Measurements from ENCODE around the gene CMTM7. TPM values are rescaled to one million over a fixed set of nuclear protein-coding genes. Genes with fewer than 3 reads are reported as not detected.

The CMTM7 gene
- total and polyA plus RNA-seq, 7 experiments from 2014 or later: 38.6 to 157 (median 53.0) TPM

DNA sequence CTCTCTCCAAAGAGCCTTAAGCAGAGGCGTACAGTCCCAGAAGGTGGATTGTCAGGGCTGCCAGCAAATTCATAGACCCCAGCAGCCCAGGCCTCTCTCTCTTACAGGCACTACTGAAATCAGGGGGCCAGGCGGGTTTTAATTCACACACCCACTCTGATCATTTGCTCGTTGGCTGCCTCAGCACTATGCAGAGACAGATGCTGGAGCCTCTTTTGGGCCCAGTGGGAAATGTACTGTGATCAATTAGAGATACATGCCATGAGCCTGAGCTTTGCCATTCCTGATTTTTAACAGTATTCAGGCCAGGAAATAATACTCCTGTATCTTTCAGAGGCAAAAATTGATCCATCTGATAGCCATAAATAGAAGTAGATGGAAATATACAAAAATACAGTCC, 58.0 kb downstream of the CMTM7 start:
- Mint-ChIP-seq H3K4me1 (peaks cover 27 to 74% (median 59%) of the 10 kb centered on the region in 7 donors), H3K36me3 (peaks cover 26 to 81% (median 59%) of the 10 kb centered on the region in 5 donors), H3K27me3 (no peaks in the 10 kb centered on the region), H3K27ac (peak overlapping the region in 1 of 9 donors; percentile 62), H3K9me3 (peaks cover 0 to 5% (median 0%) of the 10 kb centered on the region in 11 donors), H3K4me3 (no peak overlapping the region)
- H3K27ac ChIP-seq (ENCODE audit: low read depth, low read length): no peak overlapping the region
- no peaks in the 10 kb centered on the region for H3K27me3 ChIP-seq (ENCODE audit: control insufficient read depth in 2 of 2, insufficient read depth in 2 of 2, low read length in 2 of 2)
- peaks cover 0 to 27% of the 10 kb centered on the region in 2 donors for H3K4me1 ChIP-seq (ENCODE audit: control insufficient read depth in 2 of 2, insufficient read depth in 2 of 2, low read length in 2 of 2)
- no peak overlapping the region for H3K4me3 ChIP-seq (ENCODE audit: low read length)
- CTCF ChIA-PET: interaction anchor here (1.3 kb wide), 1 partner anchor 17 kb away, joined by 3 read pairs; no protein-coding TSS in a partner anchor
- H3K9me3 ChIP-seq (ENCODE audit: control insufficient read depth in 2 of 3, low read length in 3 of 3): no peaks in the 10 kb centered on the region
- DNase-seq (peak in 1 of 9 donors; percentile 7), ATAC-seq (no peak)
- H3K36me3 ChIP-seq (ENCODE audit: control insufficient read depth in 2 of 3, insufficient read depth in 3 of 3, low read length in 3 of 3): peaks cover 0 to 45% (median 10%) of the 10 kb centered on the region in 3 experiments
- intact Hi-C loops (cut with micrococcal nuclease): no loop called here
- POLR2A ChIA-PET: interaction anchor here (1.7 to 11.9 kb wide), 2 partner anchors 12 to 22 kb away, joined by 5 to 145 read pairs; no protein-coding TSS in a partner anchor

DNA sequence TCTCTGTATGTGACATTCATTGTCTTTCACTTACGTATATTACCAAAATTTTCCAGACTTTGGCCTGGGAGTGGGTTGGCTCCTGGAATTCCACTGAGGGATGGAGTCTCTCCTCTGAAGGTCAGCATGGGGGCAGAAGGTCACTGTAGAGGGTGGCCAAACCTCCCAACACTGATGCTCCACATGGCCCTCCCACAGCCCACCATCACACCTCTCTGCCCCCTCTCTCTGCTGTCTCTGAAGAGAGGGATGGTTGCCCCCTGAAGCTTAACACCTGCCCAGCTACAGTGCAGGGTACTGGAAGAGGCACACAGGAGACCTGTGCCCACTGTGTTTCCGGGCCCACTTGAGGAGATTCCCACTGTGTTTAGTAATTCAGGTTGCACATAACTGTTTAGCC, 58.8 kb downstream of the CMTM7 start:
- peaks cover 31 to 76% (median 62%) of the 10 kb centered on the region in 7 donors for H3K4me1 Mint-ChIP-seq
- DNase-seq (peak in 1 of 9 donors; percentile 8), ATAC-seq (no peak)
- Histone ChIP-seq H3K4me1 (ENCODE audit: control insufficient read depth in 2 of 2, insufficient read depth in 2 of 2, low read length in 2 of 2) (peaks cover 3 to 34% of the 10 kb centered on the region in 2 donors), H3K9me3 (ENCODE audit: control insufficient read depth in 2 of 3, low read length in 3 of 3) (no peaks in the 10 kb centered on the region), H3K27me3 (ENCODE audit: control insufficient read depth in 2 of 2, insufficient read depth in 2 of 2, low read length in 2 of 2) (no peaks in the 10 kb centered on the region), H3K4me3 (ENCODE audit: low read length) (no peak overlapping the region), H3K36me3 (ENCODE audit: control insufficient read depth in 2 of 3, insufficient read depth in 3 of 3, low read length in 3 of 3) (peaks cover 0 to 41% (median 10%) of the 10 kb centered on the region in 3 experiments), H3K27ac (ENCODE audit: low read depth, low read length) (no peak overlapping the region)
- H3K4me3 Mint-ChIP-seq: no peak overlapping the region
- no peaks in the 10 kb centered on the region for H3K27me3 Mint-ChIP-seq
- intact Hi-C loops (cut with micrococcal nuclease): no loop called here
- POLR2A ChIA-PET: interaction anchor here (0.6 to 11.9 kb wide), 3 partner anchors 13 to 23 kb away, joined by 4 to 145 read pairs (median 5); no protein-coding TSS in a partner anchor
- CTCF ChIA-PET: interaction anchor here (1.3 to 1.6 kb wide), 3 partner anchors 10 to 36 kb away, joined by 3 to 5 read pairs (median 3); no protein-coding TSS in a partner anchor
- H3K36me3 Mint-ChIP-seq: peaks cover 31 to 84% (median 57%) of the 10 kb centered on the region in 5 donors
- peak overlapping the region in 8 of 9 donors; percentile 20 to 84 (median 76) for H3K27ac Mint-ChIP-seq
- peaks cover 0 to 5% (median 0%) of the 10 kb centered on the region in 11 donors for H3K9me3 Mint-ChIP-seq

DNA sequence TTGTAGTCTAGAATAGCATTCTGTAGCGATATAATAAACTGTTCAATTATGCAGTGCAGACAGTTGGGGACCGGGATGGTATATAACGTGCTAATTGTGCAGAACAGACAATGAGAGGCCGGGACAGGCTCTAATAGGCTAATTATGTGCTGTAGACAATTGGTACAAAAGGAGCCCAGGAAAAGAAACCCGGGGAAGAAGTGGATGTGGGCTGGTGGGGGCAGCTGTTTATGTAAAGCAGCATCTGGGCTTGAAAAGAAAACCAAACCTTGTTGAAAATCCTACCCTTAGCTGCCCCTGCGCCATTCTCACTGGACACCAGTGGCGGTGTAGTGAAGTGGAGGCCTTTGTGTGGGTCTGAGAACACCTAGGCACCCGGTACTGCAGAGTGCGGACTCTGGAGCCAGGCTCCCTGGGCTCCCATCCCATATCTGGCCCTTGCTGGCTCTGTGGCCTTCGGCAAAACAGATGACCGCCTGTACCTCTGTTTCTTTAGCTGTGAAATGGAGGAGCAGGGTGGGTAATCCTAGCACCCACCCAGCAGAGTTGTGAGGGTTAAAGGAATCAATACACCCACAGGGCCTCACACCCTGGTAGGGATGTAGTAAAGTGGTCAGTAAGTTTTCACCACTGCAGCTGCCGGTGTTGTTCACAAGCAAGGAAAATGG, 59.5 kb downstream of the CMTM7 start:
- Mint-ChIP-seq H3K4me1 (peaks cover 32 to 76% (median 62%) of the 10 kb centered on the region in 7 donors), H3K4me3 (no peak overlapping the region), H3K9me3 (peaks cover 0 to 5% (median 0%) of the 10 kb centered on the region in 11 donors), H3K27ac (peak overlapping the region in 7 of 9 donors; percentile 41 to 84 (median 62)), H3K36me3 (peaks cover 31 to 80% (median 55%) of the 10 kb centered on the region in 5 donors), H3K27me3 (no peaks in the 10 kb centered on the region)
- peaks cover 0 to 41% (median 10%) of the 10 kb centered on the region in 3 experiments for H3K36me3 ChIP-seq (ENCODE audit: control insufficient read depth in 2 of 3, insufficient read depth in 3 of 3, low read length in 3 of 3)
- no peak overlapping the region for H3K27ac ChIP-seq (ENCODE audit: low read depth, low read length)
- peaks cover 10 to 39% of the 10 kb centered on the region in 2 donors for H3K4me1 ChIP-seq (ENCODE audit: control insufficient read depth in 2 of 2, insufficient read depth in 2 of 2, low read length in 2 of 2)
- ChIA-PET POLR2A (interaction anchor here (0.9 to 11.9 kb wide), 3 partner anchors 10 to 24 kb away, joined by 4 to 145 read pairs (median 5); no protein-coding TSS in a partner anchor), CTCF (interaction anchor here (1.3 to 1.6 kb wide), 2 partner anchors 11 to 36 kb away, joined by 3 to 5 read pairs; no protein-coding TSS in a partner anchor)
- H3K4me3 ChIP-seq (ENCODE audit: low read length): no peak overlapping the region
- DNase-seq (no peak), ATAC-seq (no peak)
- no peaks in the 10 kb centered on the region for H3K27me3 ChIP-seq (ENCODE audit: control insufficient read depth in 2 of 2, insufficient read depth in 2 of 2, low read length in 2 of 2)
- intact Hi-C loops (cut with micrococcal nuclease): no loop called here
- no peaks in the 10 kb centered on the region for H3K9me3 ChIP-seq (ENCODE audit: control insufficient read depth in 2 of 3, low read length in 3 of 3)

DNA sequence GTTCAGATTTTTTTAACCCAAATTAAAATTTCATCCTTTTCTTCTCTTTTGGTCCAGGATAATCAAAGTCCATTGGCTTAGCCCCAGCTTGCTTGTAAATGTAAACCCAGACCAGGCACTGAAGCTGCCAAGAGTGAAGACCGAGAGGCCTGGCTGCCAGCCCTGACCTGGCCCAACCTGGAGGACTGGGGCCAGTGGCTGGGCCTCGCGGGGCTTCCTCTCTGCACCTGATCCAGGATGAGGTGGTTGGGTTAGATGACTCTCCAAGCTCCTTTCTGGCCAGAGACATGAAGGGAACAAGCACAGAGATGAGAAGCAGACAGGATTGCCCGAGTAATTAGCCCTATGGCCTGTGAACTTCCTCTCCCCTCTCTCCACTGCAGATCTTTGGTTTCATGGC, 60.4 kb downstream of the CMTM7 start:
- H3K4me3 ChIP-seq (ENCODE audit: low read length): no peak overlapping the region
- peaks cover 28 to 75% (median 48%) of the 10 kb centered on the region in 5 donors for H3K36me3 Mint-ChIP-seq
- peaks cover 18 to 39% of the 10 kb centered on the region in 2 donors for H3K4me1 ChIP-seq (ENCODE audit: control insufficient read depth in 2 of 2, insufficient read depth in 2 of 2, low read length in 2 of 2)
- POLR2A ChIA-PET: interaction anchor here (0.6 to 11.9 kb wide), 3 partner anchors 9 to 213 kb away, joined by 3 to 145 read pairs (median 4); partner anchors contain the start of gene CMTM8
- ATAC-seq (no peak), DNase-seq (peak in 1 of 9 donors; percentile 14)
- peak overlapping the region in 5 of 9 donors; percentile 31 to 77 (median 52) for H3K27ac Mint-ChIP-seq
- CTCF ChIA-PET: interaction anchor here (1.6 kb wide), 1 partner anchor 37 kb away, joined by 5 read pairs; no protein-coding TSS in a partner anchor
- no peaks in the 10 kb centered on the region for H3K27me3 Mint-ChIP-seq
- peaks cover 0 to 41% (median 10%) of the 10 kb centered on the region in 3 experiments for H3K36me3 ChIP-seq (ENCODE audit: control insufficient read depth in 2 of 3, insufficient read depth in 3 of 3, low read length in 3 of 3)
- no peak overlapping the region for H3K4me3 Mint-ChIP-seq
- peaks cover 27 to 76% (median 62%) of the 10 kb centered on the region in 7 donors for H3K4me1 Mint-ChIP-seq
- H3K27ac ChIP-seq (ENCODE audit: low read depth, low read length): no peak overlapping the region
- peaks cover 0 to 3% (median 0%) of the 10 kb centered on the region in 11 donors for H3K9me3 Mint-ChIP-seq
- intact Hi-C loops (cut with micrococcal nuclease): no loop called here
- no peaks in the 10 kb centered on the region for H3K27me3 ChIP-seq (ENCODE audit: control insufficient read depth in 2 of 2, insufficient read depth in 2 of 2, low read length in 2 of 2)
- no peaks in the 10 kb centered on the region for H3K9me3 ChIP-seq (ENCODE audit: control insufficient read depth in 2 of 3, low read length in 3 of 3)

DNA sequence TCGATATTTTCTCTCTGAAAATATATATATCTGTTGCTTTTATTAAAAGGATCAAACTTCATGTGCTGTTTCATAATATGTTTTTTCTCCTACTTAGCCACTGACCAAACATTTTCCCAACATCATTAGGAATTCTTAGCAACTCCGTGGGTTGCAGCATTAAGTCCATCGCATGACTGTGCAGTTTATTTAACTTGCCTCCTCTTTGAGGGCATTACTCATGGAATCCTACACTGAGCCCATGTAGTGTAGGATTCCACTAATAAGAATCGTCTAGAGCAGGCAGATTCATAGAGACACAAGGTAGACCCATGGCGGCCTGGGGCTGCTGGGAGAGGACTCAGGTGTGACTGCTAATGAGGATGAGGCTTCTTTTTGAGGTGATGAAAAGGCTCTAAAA, 61.7 kb downstream of the CMTM7 start:
- H3K27me3 Mint-ChIP-seq: no peaks in the 10 kb centered on the region
- DNase-seq (no peak), ATAC-seq (no peak)
- peaks cover 28 to 76% (median 62%) of the 10 kb centered on the region in 7 donors for H3K4me1 Mint-ChIP-seq
- peaks cover 0 to 4% (median 0%) of the 10 kb centered on the region in 11 donors for H3K9me3 Mint-ChIP-seq
- H3K4me3 Mint-ChIP-seq: peak overlapping the region in 1 of 10 donors; percentile 9
- intact Hi-C loops (cut with micrococcal nuclease): loop anchor here in 1 of 2 donors (1.0 kb wide), 1 partner anchor 8 kb away; no protein-coding TSS in a partner anchor
- Histone ChIP-seq H3K36me3 (ENCODE audit: control insufficient read depth in 2 of 3, insufficient read depth in 3 of 3, low read length in 3 of 3) (peaks cover 0 to 41% (median 9%) of the 10 kb centered on the region in 3 experiments), H3K27me3 (ENCODE audit: control insufficient read depth in 2 of 2, insufficient read depth in 2 of 2, low read length in 2 of 2) (no peaks in the 10 kb centered on the region), H3K27ac (ENCODE audit: low read depth, low read length) (peak overlapping the region; percentile 54), H3K9me3 (ENCODE audit: control insufficient read depth in 2 of 3, low read length in 3 of 3) (no peaks in the 10 kb centered on the region), H3K4me3 (ENCODE audit: low read length) (no peak overlapping the region), H3K4me1 (ENCODE audit: control insufficient read depth in 2 of 2, insufficient read depth in 2 of 2, low read length in 2 of 2) (peaks cover 32 to 44% of the 10 kb centered on the region in 2 donors)
- H3K36me3 Mint-ChIP-seq: peaks cover 22 to 65% (median 41%) of the 10 kb centered on the region in 5 donors
- ChIA-PET POLR2A (interaction anchor here (0.6 to 11.9 kb wide), 4 partner anchors 16 to 81 kb away, joined by 3 to 304 read pairs (median 75); partner anchors contain the start of gene CMTM7), CTCF (no interaction called here)
- H3K27ac Mint-ChIP-seq: peak overlapping the region in 5 of 9 donors; percentile 59 to 100 (median 88)

DNA sequence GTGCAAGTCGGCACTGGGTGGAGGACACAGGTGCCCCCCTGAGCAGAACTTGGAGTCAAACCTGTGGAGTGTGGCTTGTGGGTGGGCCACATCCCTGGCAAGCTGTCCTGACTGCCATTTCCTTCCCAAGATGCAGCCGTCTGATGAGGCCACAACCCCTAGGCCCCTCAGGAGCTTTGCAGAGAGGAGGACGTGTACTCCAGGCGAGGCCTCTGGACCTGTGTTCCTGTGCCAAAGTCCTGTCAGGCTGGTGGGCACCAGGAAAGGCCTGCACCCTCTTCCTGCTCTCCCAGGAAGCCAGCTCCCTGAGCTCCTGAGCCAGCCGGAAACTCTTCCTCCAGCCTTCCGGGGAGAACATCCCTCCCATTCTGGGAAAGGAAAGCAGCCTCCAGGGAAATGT, 62.5 kb downstream of the CMTM7 start:
- peaks cover 25 to 71% (median 61%) of the 10 kb centered on the region in 7 donors for H3K4me1 Mint-ChIP-seq
- POLR2A ChIA-PET: interaction anchor here (1.3 to 11.9 kb wide), 5 partner anchors 8 to 63 kb away, joined by 3 to 304 read pairs (median 4); partner anchors contain the start of gene CMTM7

More for the DNA sequence above, 62.5 kb downstream of the CMTM7 start:
- peak overlapping the region in 4 of 9 donors; percentile 74 to 100 (median 91) for H3K27ac Mint-ChIP-seq
- H3K9me3 Mint-ChIP-seq: peaks cover 0 to 5% (median 0%) of the 10 kb centered on the region in 11 donors
- no peak for ATAC-seq
- H3K4me3 ChIP-seq (ENCODE audit: low read length): no peak overlapping the region
- H3K4me3 Mint-ChIP-seq: no peak overlapping the region
- peaks cover 0 to 34% (median 1%) of the 10 kb centered on the region in 3 experiments for H3K36me3 ChIP-seq (ENCODE audit: control insufficient read depth in 2 of 3, insufficient read depth in 3 of 3, low read length in 3 of 3)
- intact Hi-C loops (cut with micrococcal nuclease): no loop called here
- H3K27me3 ChIP-seq (ENCODE audit: control insufficient read depth in 2 of 2, insufficient read depth in 2 of 2, low read length in 2 of 2): no peaks in the 10 kb centered on the region
- peak overlapping the region; percentile 97 for H3K27ac ChIP-seq (ENCODE audit: low read depth, low read length)
- H3K36me3 Mint-ChIP-seq: peaks cover 20 to 58% (median 36%) of the 10 kb centered on the region in 5 donors
- no peaks in the 10 kb centered on the region for H3K9me3 ChIP-seq (ENCODE audit: control insufficient read depth in 2 of 3, low read length in 3 of 3)
- no peaks in the 10 kb centered on the region for H3K27me3 Mint-ChIP-seq
- peaks cover 39 to 52% of the 10 kb centered on the region in 2 donors for H3K4me1 ChIP-seq (ENCODE audit: control insufficient read depth in 2 of 2, insufficient read depth in 2 of 2, low read length in 2 of 2)
- CTCF ChIA-PET: interaction anchor here (1.1 to 3.3 kb wide), 2 partner anchors 14 to 80 kb away, joined by 4 to 19 read pairs; no protein-coding TSS in a partner anchor
- peak in 1 of 9 donors; percentile 16 for DNase-seq

All from naive thymus-derived CD4-positive, alpha-beta T cell (primary cell).